HEK293 (cell line): ENCODE data around the gene CCDC92.
A peak's percentile ranks its signal among the peaks of the same experiment; 100 is the strongest.

ENCODE experiments used
- CTCF ChIA-PET: fragments of 350-600 bp; formaldehyde crosslinking; extraction: SDS; loops from one replicate; lab custom pipeline; 2021; ENCODE audit warnings: antibody characterized with exemption; lab: Yijun Ruan, JAX
- POLR2A ChIA-PET: fragments of 300-600 bp; formaldehyde crosslinking; extraction: SDS; loops from one replicate; lab custom pipeline; 2020; ENCODE audit warnings: antibody characterized with exemption, inconsistent platforms; lab: Yijun Ruan, JAX
- H3K27ac ChIP-seq: fragments of 200-500 bp; sonication (Bioruptor generic); 2 replicates; pipeline ENCODE4 v1.5.1; 2014; ENCODE audit warnings: low read depth, low read length, control low read depth, inconsistent platforms; ENCODE audit errors: extremely low read depth
- H3K36me3 ChIP-seq, 2 experiments: fragments of 200-500 bp in 1 of 2; sonication (Bioruptor generic) in 1 of 2; 1 replicate in 1 of 2; 2 replicates in 1 of 2; pipeline ENCODE4 v1.5.1; 2014 to 2017; ENCODE audit warnings: inconsistent platforms in 2 of 2, low read length in 2 of 2; ENCODE audit not compliant: control insufficient read depth in 2 of 2, insufficient read depth in 1 of 2
- H3K4me1 ChIP-seq: fragments of 200-500 bp; sonication (Bioruptor generic); 2 replicates; pipeline ENCODE4 v1.5.1; 2014; ENCODE audit warnings: mild to moderate bottlenecking, low read length, inconsistent platforms; ENCODE audit not compliant: control insufficient read depth, insufficient read depth
- H3K4me3 ChIP-seq: 2 replicates; pipeline ENCODE4 v1.5.1; 2011; ENCODE audit warnings: low read depth, mild to moderate bottlenecking, control low read depth, low read length, moderate library complexity
- H3K9me3 ChIP-seq: fragments of 200-500 bp; sonication (Bioruptor generic); 2 replicates; pipeline ENCODE4 v1.5.1; 2014; ENCODE audit warnings: low read depth, low read length, inconsistent platforms; ENCODE audit not compliant: control insufficient read depth, insufficient read depth
- ATF2 ChIP-seq: fragments of 450-650 bp; formaldehyde crosslinking; IDR thresholded peaks from 2 replicates; pipeline ENCODE4 v1.5.1; 2016; ENCODE audit warnings: missing biosample characterization, missing genetic modification characterization, low read depth
- KLF16 ChIP-seq: fragments of 450-650 bp; formaldehyde crosslinking; IDR thresholded peaks from 2 replicates; pipeline ENCODE4 v1.5.1; 2017; ENCODE audit warnings: missing biosample characterization, missing genetic modification characterization
- MEIS1 ChIP-seq: sonication (generic); formaldehyde crosslinking; IDR thresholded peaks from 2 replicates; pipeline ENCODE4 v1.8.1; 2022; ENCODE audit warnings: missing genetic modification reagents, mild to moderate bottlenecking, borderline replicate concordance
- MZF1 ChIP-seq: fragments of 450-650 bp; formaldehyde crosslinking; IDR thresholded peaks from 2 replicates; pipeline ENCODE4 v1.5.1; 2017; ENCODE audit warnings: missing biosample characterization, missing genetic modification characterization, borderline replicate concordance
- PRDM1 ChIP-seq: fragments of 450-650 bp; formaldehyde crosslinking; IDR thresholded peaks from 2 replicates; pipeline ENCODE4; 2016; ENCODE audit warnings: missing biosample characterization, missing genetic modification characterization
- SCRT2 ChIP-seq: fragments of 450-650 bp; formaldehyde crosslinking; IDR thresholded peaks from 2 replicates; pipeline ENCODE4 v1.5.1; 2016; ENCODE audit warnings: missing biosample characterization, missing genetic modification characterization
- SP2 ChIP-seq: fragments of 450-650 bp; formaldehyde crosslinking; IDR thresholded peaks from 2 replicates; pipeline ENCODE4 v1.5.1; 2016; ENCODE audit warnings: missing biosample characterization, missing genetic modification characterization
- ZBTB20 ChIP-seq: fragments of 450-650 bp; formaldehyde crosslinking; IDR thresholded peaks from 2 replicates; pipeline ENCODE4 v1.5.1; 2016; ENCODE audit warnings: missing biosample characterization, missing genetic modification characterization
- ZBTB8A ChIP-seq: fragments of 450-650 bp; formaldehyde crosslinking; IDR thresholded peaks from 2 replicates; pipeline ENCODE4 v1.5.1; 2016; ENCODE audit warnings: missing biosample characterization, missing genetic modification characterization
- ZFHX2 ChIP-seq: fragments of 450-650 bp; formaldehyde crosslinking; conservative IDR thresholded peaks from 2 replicates; pipeline ENCODE4 v1.5.1; 2016; ENCODE audit warnings: missing biosample characterization, missing genetic modification characterization
- ZFP69B ChIP-seq: fragments of 450-650 bp; formaldehyde crosslinking; IDR thresholded peaks from 2 replicates; pipeline ENCODE4 v1.5.1; 2016; ENCODE audit warnings: missing biosample characterization, missing genetic modification characterization
- ZNF121 ChIP-seq: fragments of 450-650 bp; formaldehyde crosslinking; IDR thresholded peaks from 2 replicates; pipeline ENCODE4 v1.5.1; 2016; ENCODE audit warnings: missing biosample characterization, missing genetic modification characterization
- ZNF157 ChIP-seq: fragments of 450-650 bp; formaldehyde crosslinking; IDR thresholded peaks from 2 replicates; pipeline ENCODE4 v1.5.1; 2016; ENCODE audit warnings: missing biosample characterization, missing genetic modification characterization
- ZNF184 ChIP-seq: fragments of 450-650 bp; IDR thresholded peaks from 2 replicates; pipeline ENCODE4 v1.5.1; 2018; ENCODE audit warnings: missing biosample characterization, mild to moderate bottlenecking, missing genetic modification characterization
- ZNF37A ChIP-seq: fragments of 450-650 bp; IDR thresholded peaks from 2 replicates; pipeline ENCODE4 v1.5.1; 2018; ENCODE audit warnings: missing biosample characterization, missing genetic modification characterization
- ZNF391 ChIP-seq: fragments of 450-650 bp; formaldehyde crosslinking; IDR thresholded peaks from 2 replicates; pipeline ENCODE4 v1.5.1; 2016; ENCODE audit warnings: low read depth, missing biosample characterization, missing genetic modification characterization, borderline replicate concordance
- ZNF433 ChIP-seq: fragments of 450-650 bp; formaldehyde crosslinking; IDR thresholded peaks from 2 replicates; pipeline ENCODE4 v1.5.1; 2016; ENCODE audit warnings: missing biosample characterization, missing genetic modification characterization, low read depth
- ZNF530 ChIP-seq: fragments of 450-650 bp; formaldehyde crosslinking; IDR thresholded peaks from 2 replicates; pipeline ENCODE4 v1.5.1; 2016; ENCODE audit warnings: low read depth, missing biosample characterization, missing genetic modification characterization
- ZNF585B ChIP-seq: fragments of 450-650 bp; formaldehyde crosslinking; IDR thresholded peaks from 2 replicates; pipeline ENCODE4 v1.5.1; 2016; ENCODE audit warnings: missing biosample characterization, missing genetic modification characterization
- ZNF610 ChIP-seq: fragments of 450-650 bp; formaldehyde crosslinking; IDR thresholded peaks from 2 replicates; pipeline ENCODE4 v1.5.1; 2016; ENCODE audit warnings: missing biosample characterization, missing genetic modification characterization, borderline replicate concordance
- ZNF639 ChIP-seq: fragments of 450-650 bp; formaldehyde crosslinking; IDR thresholded peaks from 2 replicates; pipeline ENCODE4 v1.5.1; 2016; ENCODE audit warnings: missing biosample characterization, missing genetic modification characterization
- ZNF791 ChIP-seq: fragments of 450-650 bp; formaldehyde crosslinking; IDR thresholded peaks from 2 replicates; pipeline ENCODE4 v1.5.1; 2016; ENCODE audit warnings: missing biosample characterization, missing genetic modification characterization
- TF ChIP-seq, protein P1 (sequence below): fragments of 450-650 bp; formaldehyde crosslinking; IDR thresholded peaks from 2 replicates; pipeline ENCODE4 v1.5.1; 2016; ENCODE audit warnings: missing biosample characterization, missing genetic modification characterization
- TF ChIP-seq, protein P2 (sequence below): fragments of 450-650 bp; formaldehyde crosslinking; IDR thresholded peaks from 2 replicates; pipeline ENCODE4 v1.5.1; 2017; ENCODE audit warnings: missing biosample characterization, mild to moderate bottlenecking, missing genetic modification characterization, moderate library complexity
- TF ChIP-seq, protein P3 (sequence below): fragments of 450-650 bp; formaldehyde crosslinking; optimal IDR thresholded peaks from 2 replicates; pipeline ENCODE3; 2016; ENCODE audit warnings: missing biosample characterization, mild to moderate bottlenecking, missing genetic modification characterization

Gene CCDC92

GRCh38 chr12:123891011-123891410 lies 81.6 kb downstream of the CCDC92 start:
- H3K4me1 ChIP-seq, result no peaks in the 10 kb centered on the region
- H3K36me3 ChIP-seq, result no peaks in the 10 kb centered on the region
- POLR2A ChIA-PET, result no interaction called here
- no peaks in the 10 kb centered on the region for H3K9me3 ChIP-seq
- no peak overlapping the region for H3K4me3 ChIP-seq
- TF ChIP-seq, protein P1, sequence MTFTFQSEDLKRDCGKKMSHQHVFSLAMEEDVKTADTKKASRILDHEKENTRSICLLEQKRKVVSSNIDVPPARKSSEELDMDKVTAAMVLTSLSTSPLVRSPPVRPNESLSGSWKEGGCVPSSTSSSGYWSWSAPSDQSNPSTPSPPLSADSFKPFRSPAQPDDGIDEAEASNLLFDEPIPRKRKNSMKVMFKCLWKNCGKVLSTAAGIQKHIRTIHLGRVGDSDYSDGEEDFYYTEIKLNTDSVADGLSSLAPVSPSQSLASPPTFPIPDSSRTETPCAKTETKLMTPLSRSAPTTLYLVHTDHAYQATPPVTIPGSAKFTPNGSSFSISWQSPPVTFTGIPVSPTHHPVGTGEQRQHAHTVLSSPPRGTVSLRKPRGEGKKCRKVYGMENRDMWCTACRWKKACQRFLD (tag by site-specific recombination), result no peak
- TF ChIP-seq ZNF639 (no peak), PRDM1 (tag by site-specific recombination) (no peak), SCRT2 (tag by site-specific recombination) (no peak), ZNF610 (tag by site-specific recombination) (no peak), ATF2 (tag by site-specific recombination) (peak; percentile 12; the same call in 1 of the 2 replicates)
- TF ChIP-seq, all 188 proteins: peak for 1
- no peak overlapping the region for H3K27ac ChIP-seq
- CTCF ChIA-PET, result interaction anchor here (1.4 kb wide), 1 partner anchor 14 kb away, joined by 5 read pairs; no protein-coding TSS in a partner anchor

DNA sequence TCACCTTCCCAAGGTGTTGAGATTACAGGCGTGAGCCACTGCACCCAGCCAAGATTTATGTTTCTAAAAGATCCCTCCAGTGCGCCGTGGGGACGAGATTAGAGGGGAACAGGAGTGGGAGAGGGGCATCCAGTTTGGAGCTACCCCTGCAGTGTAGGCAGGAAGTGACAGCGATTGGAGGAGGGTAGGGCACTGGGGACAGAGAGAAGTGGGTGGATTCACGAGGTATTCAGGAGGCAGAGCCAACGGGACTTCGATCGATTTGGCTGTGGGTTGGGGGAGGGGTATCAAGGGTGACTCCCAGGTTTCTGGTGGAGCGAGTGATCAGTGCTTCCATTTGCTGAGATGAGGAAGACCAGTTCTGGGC lies 82.1 kb downstream of the CCDC92 start:
- no peak overlapping the region for H3K4me3 ChIP-seq
- ChIA-PET CTCF (interaction anchor here (0.6 to 1.4 kb wide), 2 partner anchors 8 to 15 kb away, joined by 3 to 5 read pairs; no protein-coding TSS in a partner anchor), POLR2A (no interaction called here)
- no peaks in the 10 kb centered on the region for H3K36me3 ChIP-seq
- TF ChIP-seq ZNF585B (tag by site-specific recombination) (no peak), SP2 (no peak), MZF1 (no peak), ZFHX2 (tag by site-specific recombination) (peak; percentile 25), ZNF433 (tag by site-specific recombination) (no peak)
- TF ChIP-seq, protein P2, sequence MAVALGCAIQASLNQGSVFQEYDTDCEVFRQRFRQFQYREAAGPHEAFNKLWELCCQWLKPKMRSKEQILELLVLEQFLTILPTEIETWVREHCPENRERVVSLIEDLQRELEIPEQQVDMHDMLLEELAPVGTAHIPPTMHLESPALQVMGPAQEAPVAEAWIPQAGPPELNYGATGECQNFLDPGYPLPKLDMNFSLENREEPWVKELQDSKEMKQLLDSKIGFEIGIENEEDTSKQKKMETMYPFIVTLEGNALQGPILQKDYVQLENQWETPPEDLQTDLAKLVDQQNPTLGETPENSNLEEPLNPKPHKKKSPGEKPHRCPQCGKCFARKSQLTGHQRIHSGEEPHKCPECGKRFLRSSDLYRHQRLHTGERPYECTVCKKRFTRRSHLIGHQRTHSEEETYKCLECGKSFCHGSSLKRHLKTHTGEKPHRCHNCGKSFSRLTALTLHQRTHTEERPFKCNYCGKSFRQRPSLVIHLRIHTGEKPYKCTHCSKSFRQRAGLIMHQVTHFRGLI (tag by site-specific recombination), result no peak
- TF ChIP-seq, protein P3, sequence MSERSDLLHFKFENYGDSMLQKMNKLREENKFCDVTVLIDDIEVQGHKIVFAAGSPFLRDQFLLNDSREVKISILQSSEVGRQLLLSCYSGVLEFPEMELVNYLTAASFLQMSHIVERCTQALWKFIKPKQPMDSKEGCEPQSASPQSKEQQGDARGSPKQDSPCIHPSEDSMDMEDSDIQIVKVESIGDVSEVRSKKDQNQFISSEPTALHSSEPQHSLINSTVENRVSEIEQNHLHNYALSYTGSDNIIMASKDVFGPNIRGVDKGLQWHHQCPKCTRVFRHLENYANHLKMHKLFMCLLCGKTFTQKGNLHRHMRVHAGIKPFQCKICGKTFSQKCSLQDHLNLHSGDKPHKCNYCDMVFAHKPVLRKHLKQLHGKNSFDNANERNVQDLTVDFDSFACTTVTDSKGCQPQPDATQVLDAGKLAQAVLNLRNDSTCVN (tag by site-specific recombination), result no peak
- H3K4me1 ChIP-seq, result no peaks in the 10 kb centered on the region
- no peak overlapping the region for H3K27ac ChIP-seq
- no peaks in the 10 kb centered on the region for H3K9me3 ChIP-seq

DNA sequence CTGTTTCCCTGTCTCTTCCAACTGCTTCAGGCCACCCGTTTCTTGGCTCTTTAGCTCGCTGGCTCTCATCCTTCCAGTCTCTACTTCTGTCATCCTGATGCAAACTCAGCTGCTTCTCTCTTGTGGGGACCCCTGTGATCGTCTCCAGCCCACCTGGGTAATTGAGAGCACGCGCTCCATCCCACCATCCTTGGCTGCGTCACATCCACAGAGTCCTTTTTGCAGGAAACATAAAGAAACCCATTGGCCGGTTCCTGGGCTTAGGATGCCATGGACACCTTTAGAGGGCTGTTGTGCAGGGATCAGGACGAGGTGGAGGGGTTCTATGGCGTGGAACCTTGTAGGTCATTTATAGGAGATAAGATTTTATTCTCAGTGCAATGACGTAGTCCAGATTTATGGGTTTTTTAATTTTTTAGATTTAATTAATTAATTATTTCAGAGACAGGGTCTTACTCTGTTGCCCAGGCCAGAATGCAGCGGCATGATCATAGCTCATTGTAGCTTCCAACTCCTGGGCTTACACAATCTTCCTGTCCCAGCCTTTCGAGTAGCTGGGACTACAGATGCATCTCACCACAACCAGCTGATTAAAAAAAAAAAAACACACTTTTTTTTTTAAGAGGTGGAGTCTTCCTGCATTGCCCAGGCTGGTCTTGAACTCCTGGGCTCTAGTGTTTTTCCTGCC lies 82.6 kb downstream of the CCDC92 start:
- H3K4me3 ChIP-seq, result no peak overlapping the region
- ChIA-PET POLR2A (no interaction called here), CTCF (interaction anchor here (0.6 to 1.4 kb wide), 2 partner anchors 8 to 15 kb away, joined by 3 to 5 read pairs; no protein-coding TSS in a partner anchor)
- TF ChIP-seq ZNF391, result no peak
- no peak for TF ChIP-seq ZNF37A (tag by site-specific recombination)
- TF ChIP-seq ZNF791 (tag by site-specific recombination), result no peak
- no peak for TF ChIP-seq ZNF184
- TF ChIP-seq ZFP69B (tag by site-specific recombination), result no peak
- TF ChIP-seq ZNF530 (tag by site-specific recombination), result no peak
- TF ChIP-seq ZBTB20, result no peak
- TF ChIP-seq ZNF121, result no peak
- no peak for TF ChIP-seq ZNF157 (tag by site-specific recombination)
- TF ChIP-seq ZBTB8A (tag by site-specific recombination), result no peak
- no peak for TF ChIP-seq MEIS1 (CRISPR knock-in tag)
- TF ChIP-seq KLF16, result no peak

More for the DNA sequence above, 82.6 kb downstream of the CCDC92 start:
- Histone ChIP-seq H3K36me3 (no peaks in the 10 kb centered on the region), H3K4me1 (no peaks in the 10 kb centered on the region), H3K27ac (no peak overlapping the region), H3K9me3 (no peaks in the 10 kb centered on the region)
